Keratinocyte (primary cell): ENCODE measurements around the gene PUS1. TPM values are rescaled to one million over a fixed set of nuclear protein-coding genes. Genes with fewer than 3 reads are reported as not detected.

Experiments
- DNase-seq: peaks from one replicate; pipeline ENCODE4 v3.0.0-alpha.2; 2011; ENCODE audit warnings: low read depth, missing footprints, low spot score
- FAIRE-seq: peaks from 2 replicates; lab custom pipeline; 2011; peaks lifted over from hg19 to GRCh38; lab: Jason Lieb, UNC
- H2AFZ ChIP-seq: 2 replicates; pipeline ENCODE4 v1.6.0; 2012; ENCODE audit warnings: low read length, control low read depth, inconsistent platforms; ENCODE audit not compliant: control insufficient read depth
- H3K27ac ChIP-seq: 2 replicates; pipeline ENCODE4 v1.5.1; 2011; ENCODE audit warnings: low read length; ENCODE audit not compliant: control insufficient read depth, insufficient read depth
- H3K27me3 ChIP-seq: 3 replicates; pipeline ENCODE4 v1.6.0; 2011; ENCODE audit warnings: low read length; ENCODE audit not compliant: control insufficient read depth, insufficient read depth; ENCODE audit errors: extremely low read depth
- H3K36me3 ChIP-seq, 2 experiments: 2 replicates in 1 of 2; 3 replicates in 1 of 2; pipeline ENCODE4 v1.5.1; 2011; ENCODE audit warnings: low read length in 2 of 2, mild to moderate bottlenecking in 1 of 2; ENCODE audit not compliant: control insufficient read depth in 2 of 2, insufficient read depth in 2 of 2; ENCODE audit errors: extremely low read depth in 1 of 2
- H3K4me1 ChIP-seq: 3 replicates; pipeline ENCODE4 v1.5.1; 2011; ENCODE audit warnings: low read length; ENCODE audit not compliant: control insufficient read depth, insufficient read depth; ENCODE audit errors: extremely low read depth
- H3K4me2 ChIP-seq: 3 replicates; pipeline ENCODE4 v1.6.0; 2011; ENCODE audit warnings: low read depth, low read length; ENCODE audit not compliant: control insufficient read depth, insufficient read depth; ENCODE audit errors: extremely low read depth
- H3K4me3 ChIP-seq, 3 experiments: fragments of 200-600 bp in 1 of 3; sonication (generic) in 1 of 3; 2 replicates in 2 of 3; 3 replicates in 1 of 3; pipeline ENCODE4 v1.5.1; 2011 to 2016; ENCODE audit warnings: low read length in 3 of 3, mild to moderate bottlenecking in 3 of 3, control low read depth in 2 of 3, inconsistent platforms in 1 of 3, low read depth in 1 of 3, mixed read lengths in 1 of 3, mixed run types in 1 of 3, moderate library complexity in 1 of 3; ENCODE audit not compliant: control insufficient read depth in 2 of 3, insufficient read depth in 2 of 3; ENCODE audit errors: extremely low read depth in 1 of 3
- H3K79me2 ChIP-seq: 2 replicates; pipeline ENCODE4 v1.6.0; 2012; ENCODE audit warnings: low read length; ENCODE audit not compliant: control insufficient read depth, insufficient read depth
- H3K9ac ChIP-seq: 3 replicates; pipeline ENCODE4 v1.6.0; 2011; ENCODE audit warnings: low read length; ENCODE audit not compliant: control insufficient read depth, insufficient read depth; ENCODE audit errors: extremely low read depth
- H3K9me1 ChIP-seq: 3 replicates; pipeline ENCODE4 v1.6.0; 2011; ENCODE audit warnings: low read length; ENCODE audit not compliant: control insufficient read depth, insufficient read depth; ENCODE audit errors: extremely low read depth
- H3K9me3 ChIP-seq: 2 replicates; pipeline ENCODE4 v1.5.1; 2012; ENCODE audit warnings: low read depth, low read length; ENCODE audit not compliant: control insufficient read depth
- H4K20me1 ChIP-seq: 3 replicates; pipeline ENCODE4 v1.6.0; 2011; ENCODE audit warnings: low read length; ENCODE audit not compliant: control insufficient read depth, insufficient read depth; ENCODE audit errors: extremely low read depth
- EZH2 ChIP-seq: IDR thresholded peaks from one replicate; pipeline ENCODE4 v1.6.1; 2012; ENCODE audit warnings: inconsistent platforms, mild to moderate bottlenecking, low read length, moderate library complexity
- dilution Hi-C: fragments of 300-500 bp; cut with MboI; formaldehyde crosslinking; loops from one replicate; pipeline ENCODE4 v1.7.0; 2020; ENCODE audit warnings: low sequenced_read_pairs; ENCODE audit not compliant: extremely low pct_ligation_motif_present
- polyA plus RNA-seq, 5 experiments: library from polyadenylated mRNA; depleted of rRNA in 3 of 5; stranded (reverse) in 3 of 5; stranded (forward) in 1 of 5; unstranded in 1 of 5; fragments of >200 nt; gene quantifications; 1 replicate in 1 of 5; 2 replicates in 3 of 5; 3 replicates in 1 of 5; pipeline versions ENCODE4 v1.2.1 to v1.2.3, GENCODE V29; 2011 to 2012; ENCODE audit warnings: missing spikeins in 2 of 5, low read depth in 1 of 5, low replicate concordance in 1 of 5
- TF ChIP-seq, protein P1 (sequence below), 3 experiments: IDR thresholded peaks in 1 of 3; conservative IDR thresholded peaks in 1 of 3; optimal IDR thresholded peaks in 1 of 3; 2 replicates in 2 of 3; 3 replicates in 1 of 3; pipeline versions ENCODE3 to v1.5.1; 2011; ENCODE audit warnings: low read length in 3 of 3, mild to moderate bottlenecking in 3 of 3, moderate library complexity in 2 of 3, control low read depth in 1 of 3, inconsistent platforms in 1 of 3; ENCODE audit not compliant: insufficient read depth in 2 of 3; ENCODE audit errors: extremely low read depth in 1 of 3

The PUS1 gene
- polyA plus RNA-seq, 1 donor (not counting 4 experiments of a cell fraction or from before 2014, with no cell fraction given) = 25.8 TPM

DNA sequence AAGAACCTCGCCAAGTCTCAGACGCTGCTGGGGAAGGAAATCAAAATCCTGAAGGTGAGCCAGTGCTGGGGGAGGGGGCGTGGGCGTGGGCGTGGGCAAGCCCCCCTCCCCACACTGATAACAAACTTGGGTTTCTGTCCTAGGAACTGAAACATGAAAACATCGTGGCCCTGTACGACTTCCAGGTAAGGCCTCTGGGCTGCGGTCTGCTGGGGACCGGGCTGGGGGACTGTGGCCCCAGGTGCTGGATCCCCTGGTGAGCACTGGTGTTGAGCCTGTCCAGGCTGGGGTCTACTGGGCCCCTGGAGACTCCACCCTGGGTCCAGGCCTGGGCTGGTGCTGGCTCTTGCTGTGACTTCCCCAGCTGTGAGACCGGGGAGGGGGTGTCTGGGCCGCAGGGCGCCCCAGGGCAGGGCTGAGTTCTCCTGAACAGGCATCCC is 33.4 kb upstream of the PUS1 start:
- no peaks in the 10 kb centered on the region for H3K9me3 ChIP-seq
- H3K27me3 ChIP-seq = no peaks in the 10 kb centered on the region
- H2AFZ ChIP-seq = no peak overlapping the region
- H3K9ac ChIP-seq = peak overlapping the region; percentile 72
- TF ChIP-seq EZH2 = no peak
- TF ChIP-seq, protein P1, sequence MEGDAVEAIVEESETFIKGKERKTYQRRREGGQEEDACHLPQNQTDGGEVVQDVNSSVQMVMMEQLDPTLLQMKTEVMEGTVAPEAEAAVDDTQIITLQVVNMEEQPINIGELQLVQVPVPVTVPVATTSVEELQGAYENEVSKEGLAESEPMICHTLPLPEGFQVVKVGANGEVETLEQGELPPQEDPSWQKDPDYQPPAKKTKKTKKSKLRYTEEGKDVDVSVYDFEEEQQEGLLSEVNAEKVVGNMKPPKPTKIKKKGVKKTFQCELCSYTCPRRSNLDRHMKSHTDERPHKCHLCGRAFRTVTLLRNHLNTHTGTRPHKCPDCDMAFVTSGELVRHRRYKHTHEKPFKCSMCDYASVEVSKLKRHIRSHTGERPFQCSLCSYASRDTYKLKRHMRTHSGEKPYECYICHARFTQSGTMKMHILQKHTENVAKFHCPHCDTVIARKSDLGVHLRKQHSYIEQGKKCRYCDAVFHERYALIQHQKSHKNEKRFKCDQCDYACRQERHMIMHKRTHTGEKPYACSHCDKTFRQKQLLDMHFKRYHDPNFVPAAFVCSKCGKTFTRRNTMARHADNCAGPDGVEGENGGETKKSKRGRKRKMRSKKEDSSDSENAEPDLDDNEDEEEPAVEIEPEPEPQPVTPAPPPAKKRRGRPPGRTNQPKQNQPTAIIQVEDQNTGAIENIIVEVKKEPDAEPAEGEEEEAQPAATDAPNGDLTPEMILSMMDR (optimal IDR thresholded peaks at IDR 0.05 in 1 of 3, IDR thresholded peaks at IDR 0.05 in 1 of 3, conservative IDR thresholded peaks at IDR 0.05 in 1 of 3; ENCODE audit: extremely low read depth in 1 of 3, insufficient read depth in 2 of 3, low read length in 3 of 3) = no peak
- H3K9me1 ChIP-seq = no peaks in the 10 kb centered on the region
- H3K36me3 ChIP-seq = no peaks in the 10 kb centered on the region
- H3K4me1 ChIP-seq = peaks cover 14% of the 10 kb centered on the region
- peak overlapping the region; percentile 77 for H3K4me2 ChIP-seq
- H3K4me3 ChIP-seq = peak overlapping the region; percentile 52 to 73 (median 65)
- H3K79me2 ChIP-seq = no peaks in the 10 kb centered on the region
- dilution Hi-C loops = no loop called here
- DNase-seq = no peak
- no peak for FAIRE-seq
- peaks cover 3% of the 10 kb centered on the region for H4K20me1 ChIP-seq
- H3K27ac ChIP-seq = peak overlapping the region; percentile 74

DNA sequence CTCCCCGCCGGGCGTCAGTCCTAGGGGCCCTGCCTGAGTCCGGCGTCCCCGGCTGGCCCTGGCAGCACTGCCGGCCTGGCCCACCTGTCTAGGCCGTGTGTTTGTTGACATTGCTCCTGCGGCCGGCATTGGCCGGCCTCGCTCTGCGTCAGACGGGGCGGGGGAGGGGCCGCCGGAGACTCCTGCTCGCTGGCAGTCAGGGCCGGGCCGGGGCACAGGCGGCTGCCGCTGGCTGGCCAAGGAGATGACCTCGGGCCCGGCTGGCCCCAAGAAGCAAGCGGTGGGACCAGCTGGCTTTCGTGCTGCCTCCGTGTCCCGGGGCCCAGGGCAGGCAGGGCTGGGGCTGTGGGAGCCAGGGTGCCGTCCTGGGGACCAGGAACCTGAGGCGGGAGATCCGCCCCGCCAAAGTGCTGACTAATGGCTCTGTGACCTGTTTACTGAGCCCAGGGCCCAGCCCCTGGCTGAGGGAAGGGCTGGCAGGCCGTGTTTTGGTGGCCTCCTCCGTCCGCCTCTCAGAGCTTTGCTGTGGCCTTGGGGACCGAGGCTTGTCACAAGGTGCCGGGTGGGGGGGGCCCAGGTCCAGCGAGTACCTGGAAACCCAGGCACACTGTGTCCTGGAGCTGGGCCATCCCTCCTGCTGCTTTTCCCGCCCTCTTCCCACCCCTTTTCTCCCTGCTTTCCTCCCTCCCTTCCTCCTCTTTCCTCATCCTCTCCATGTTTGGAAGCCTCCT is 32.8 kb upstream of the PUS1 start:
- DNase-seq = no peak
- Histone ChIP-seq H3K4me1 (peaks cover 14% of the 10 kb centered on the region), H3K9me3 (no peaks in the 10 kb centered on the region), H4K20me1 (peaks cover 3% of the 10 kb centered on the region), H3K36me3 (no peaks in the 10 kb centered on the region), H3K4me2 (peak overlapping the region; percentile 77), H2AFZ (peak overlapping the region; percentile 76), H3K4me3 (peak overlapping the region; percentile 52 to 73 (median 65)), H3K27ac (peak overlapping the region; percentile 74), H3K27me3 (no peaks in the 10 kb centered on the region), H3K9ac (peak overlapping the region; percentile 72), H3K79me2 (no peaks in the 10 kb centered on the region), H3K9me1 (no peaks in the 10 kb centered on the region)
- no peak for TF ChIP-seq EZH2
- TF ChIP-seq, protein P1 (optimal IDR thresholded peaks at IDR 0.05 in 1 of 3, IDR thresholded peaks at IDR 0.05 in 1 of 3, conservative IDR thresholded peaks at IDR 0.05 in 1 of 3; ENCODE audit: extremely low read depth in 1 of 3, insufficient read depth in 2 of 3, low read length in 3 of 3) = no peak
- no peak for FAIRE-seq
- dilution Hi-C loops = no loop called here
